K562 (cell line): ENCODE measurements around the gene LGR6. TPM values are rescaled to one million over a fixed set of nuclear protein-coding genes. Genes with fewer than 3 reads are reported as not detected.

ENCODE experiments used
- CBX8 ChIP-seq: fragments of 200-600 bp; sonication (generic); IDR thresholded peaks from 2 replicates; pipeline ENCODE4 v1.6.1; 2012; ENCODE audit warnings: borderline replicate concordance, mixed run types, low read depth, mild to moderate bottlenecking, moderate library complexity, mixed read lengths, low read length, control low read depth, inconsistent platforms; ENCODE audit not compliant: poor library complexity, severe bottlenecking; ENCODE audit errors: extremely low read depth
- HEY1 ChIP-seq: fragments of 250-450 bp; sonication (Bioruptor Pico); IDR thresholded peaks from 2 replicates; pipeline ENCODE4 v1.5.0; 2020; ENCODE audit warnings: mild to moderate bottlenecking, moderate library complexity, borderline replicate concordance
- MECOM ChIP-seq: fragments of 250-450 bp; sonication (Bioruptor Pico); IDR thresholded peaks from 2 replicates; pipeline ENCODE4 v1.8.0; 2022; ENCODE audit warnings: inconsistent platforms
- SAFB2 ChIP-seq: fragments of 200-400 bp; formaldehyde crosslinking; IDR thresholded peaks from 2 replicates; pipeline ENCODE4 v1.6.1; 2018; ENCODE audit warnings: borderline replicate concordance, low read length, low read depth, moderate library complexity; ENCODE audit not compliant: severe bottlenecking
- SAP30 ChIP-seq: fragments of 200-600 bp; sonication (generic); IDR thresholded peaks from 2 replicates; pipeline ENCODE4 v1.6.1; 2012; ENCODE audit warnings: borderline replicate concordance, low read depth, mild to moderate bottlenecking, moderate library complexity, low read length, control low read depth, inconsistent platforms; ENCODE audit not compliant: insufficient read depth, poor library complexity, severe bottlenecking
- SIX5 ChIP-seq, 2 experiments: IDR thresholded peaks; 2 replicates each; pipeline ENCODE4 v1.6.1; 2011; ENCODE audit warnings: low read length in 2 of 2, borderline replicate concordance in 1 of 2, low read depth in 1 of 2, mild to moderate bottlenecking in 1 of 2, moderate library complexity in 1 of 2; ENCODE audit not compliant: insufficient read depth in 1 of 2
- SREBF2 ChIP-seq: sonication (generic); formaldehyde crosslinking; IDR thresholded peaks from 2 replicates; pipeline ENCODE4 v1.4.0; 2020; ENCODE audit warnings: mild to moderate bottlenecking, missing genetic modification reagents
- STAG1 ChIP-seq: sonication (generic); formaldehyde crosslinking; IDR thresholded peaks from 2 replicates; pipeline ENCODE4 v1.5.0; 2020; ENCODE audit warnings: missing genetic modification reagents, borderline replicate concordance
- THRAP3 ChIP-seq: fragments of 450-650 bp; IDR thresholded peaks from 2 replicates; pipeline ENCODE4 v1.6.1; 2016; ENCODE audit warnings: mild to moderate bottlenecking, inconsistent platforms, borderline replicate concordance
- TRIM24 ChIP-seq, 2 experiments: fragments of 450-650 bp; IDR thresholded peaks; 2 replicates each; pipeline ENCODE4 v1.6.1; 2016
- ZNF584 ChIP-seq: fragments of 200-800 bp; sonication (Bioruptor generic); IDR thresholded peaks from 2 replicates; pipeline ENCODE4 v1.6.1; 2016; ENCODE audit warnings: low read depth, mild to moderate bottlenecking, missing genetic modification characterization, missing compliant biosample characterization
- ZNF586 ChIP-seq: fragments of 450-650 bp; formaldehyde crosslinking; conservative IDR thresholded peaks from 2 replicates; pipeline ENCODE4 v1.4.0; 2020; ENCODE audit warnings: mild to moderate bottlenecking, moderate library complexity
- ZNF76 ChIP-seq: fragments of 250-450 bp; sonication (Bioruptor Pico); IDR thresholded peaks from 2 replicates; pipeline ENCODE4 v1.4.0; 2020; ENCODE audit warnings: mild to moderate bottlenecking, moderate library complexity, borderline replicate concordance
- polyA plus RNA-seq, 8 experiments: library from polyadenylated mRNA; depleted of rRNA in 4 of 8; stranded (reverse) in 5 of 8; unstranded in 3 of 8; fragments of >200 nt; fragmentation: Nextera tagmentation in 2 of 8; fragmentation: Illumina TruSeq in 1 of 8; extraction: Ambion mirVana in 2 of 8; extraction: Trizol in 1 of 8; gene quantifications; 2 replicates each; pipeline versions ENCODE4 v1.2.1 to v1.2.3, GENCODE V29; 2011 to 2014; ENCODE audit warnings: inconsistent platforms in 1 of 8, missing spikeins in 1 of 8
- total RNA-seq, 7 experiments: library from RNA; depleted of rRNA in 6 of 7; stranded (reverse); fragments of >200 nt in 6 of 7; fragmentation: Illumina TruSeq in 2 of 7; extraction: Trizol in 2 of 7; gene quantifications; 2 replicates each; pipeline versions ENCODE4 v1.2.1 to v1.2.3, GENCODE V29; 2011 to 2021; ENCODE audit warnings: low replicate concordance in 1 of 7
- TF ChIP-seq, protein P1 (sequence below): fragments of 450-650 bp; IDR thresholded peaks from 2 replicates; pipeline ENCODE4 v1.6.1; 2016; ENCODE audit warnings: antibody characterized with exemption
- TF ChIP-seq, protein P2 (sequence below): conservative IDR thresholded peaks from 2 replicates; pipeline ENCODE4 v1.6.1; 2011; ENCODE audit warnings: low read depth, mild to moderate bottlenecking, low read length; ENCODE audit not compliant: control insufficient read depth
- TF ChIP-seq, protein P3 (sequence below), 2 experiments: fragments of 250-450 bp in 1 of 2; fragments of 450-650 bp in 1 of 2; sonication (Bioruptor Pico) in 1 of 2; IDR thresholded peaks; 2 replicates each; pipeline versions ENCODE4 v1.6.1 to v1.8.0; 2016 to 2021; ENCODE audit warnings: mild to moderate bottlenecking in 2 of 2, moderate library complexity in 2 of 2, missing compliant biosample characterization in 1 of 2, missing genetic modification characterization in 1 of 2

LGR6 gene
- total and polyA plus RNA-seq, 9 of the 15 experiments (the other 6 are each of a cell fraction or from before 2014, with no cell fraction given), result 0.01 to 0.54 (median 0.17) TPM; not detected in 1

DNA sequence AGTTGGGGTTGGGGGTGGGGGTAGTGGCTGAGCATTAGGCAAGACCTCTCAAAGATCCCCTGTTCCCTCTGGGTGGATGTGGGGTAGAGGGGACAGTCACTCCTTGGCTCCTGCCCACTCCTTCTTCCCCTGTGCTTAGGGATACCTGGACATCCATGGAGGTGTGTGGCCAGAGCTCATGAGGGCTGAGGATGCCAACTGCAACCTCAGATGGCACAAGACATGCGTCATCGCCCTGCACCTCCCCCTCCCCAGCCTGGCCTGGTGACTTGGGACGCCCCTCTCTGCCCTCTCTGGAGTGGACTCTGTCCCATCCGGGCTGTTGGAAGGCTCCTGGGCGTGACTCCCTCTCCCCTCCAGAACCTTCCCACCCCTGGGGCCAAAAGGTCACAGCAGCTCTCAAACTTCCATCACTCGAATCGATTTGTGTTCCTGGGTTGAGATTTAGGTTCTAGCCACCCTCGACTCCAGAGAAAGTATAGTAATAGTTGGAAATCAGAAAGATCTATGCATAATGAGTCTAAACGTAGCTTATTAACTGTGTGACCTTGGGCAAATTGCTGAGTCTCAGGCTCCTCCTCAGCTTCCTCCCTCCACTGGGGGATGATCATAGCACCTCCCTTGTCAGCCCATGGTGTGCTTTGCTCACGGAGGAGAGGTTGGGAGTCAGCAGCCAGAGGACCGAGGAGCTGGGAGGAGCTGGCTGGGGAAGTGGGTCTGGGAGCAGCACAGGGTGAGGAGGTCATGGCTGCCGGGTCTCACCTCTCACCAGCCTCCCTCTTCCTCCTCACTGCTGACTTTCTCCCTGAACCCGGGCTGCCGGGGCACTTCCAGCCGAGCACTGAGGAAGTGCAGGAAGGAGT is 30.9 kb upstream of the LGR6 start (continued):
- no peak for TF ChIP-seq THRAP3
- no peak for TF ChIP-seq ZNF76 (CRISPR knock-in tag)
- no peak for TF ChIP-seq SIX5 (IDR thresholded peaks at IDR 0.05; ENCODE audit: borderline replicate concordance in 1 of 2, insufficient read depth in 1 of 2, low read depth in 1 of 2, low read length in 2 of 2)
- no peak for TF ChIP-seq MECOM (CRISPR knock-in tag)
- no peak for TF ChIP-seq SREBF2 (CRISPR knock-in tag)
- no peak for TF ChIP-seq STAG1 (CRISPR knock-in tag)
- peak; percentile 81; the same call in 1 of the 2 replicates for TF ChIP-seq ZNF584
- TF ChIP-seq SAP30, result peak; percentile 21
- TF ChIP-seq SAFB2, result no peak
- TF ChIP-seq, protein P1, sequence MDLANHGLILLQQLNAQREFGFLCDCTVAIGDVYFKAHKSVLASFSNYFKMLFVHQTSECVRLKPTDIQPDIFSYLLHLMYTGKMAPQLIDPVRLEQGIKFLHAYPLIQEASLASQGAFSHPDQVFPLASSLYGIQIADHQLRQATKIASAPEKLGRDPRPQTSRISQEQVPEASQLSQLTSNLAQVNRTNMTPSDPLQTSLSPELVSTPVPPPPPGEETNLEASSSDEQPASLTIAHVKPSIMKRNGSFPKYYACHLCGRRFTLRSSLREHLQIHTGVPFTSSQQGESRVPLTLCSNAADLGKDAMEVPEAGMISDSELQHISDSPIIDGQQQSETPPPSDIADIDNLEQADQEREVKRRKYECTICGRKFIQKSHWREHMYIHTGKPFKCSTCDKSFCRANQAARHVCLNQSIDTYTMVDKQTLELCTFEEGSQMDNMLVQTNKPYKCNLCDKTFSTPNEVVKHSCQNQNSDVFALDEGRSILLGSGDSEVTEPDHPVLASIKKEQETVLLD, result 0 out of 2 replicates have a peak, but pooled peaks have one; percentile 54
- TF ChIP-seq, protein P2, sequence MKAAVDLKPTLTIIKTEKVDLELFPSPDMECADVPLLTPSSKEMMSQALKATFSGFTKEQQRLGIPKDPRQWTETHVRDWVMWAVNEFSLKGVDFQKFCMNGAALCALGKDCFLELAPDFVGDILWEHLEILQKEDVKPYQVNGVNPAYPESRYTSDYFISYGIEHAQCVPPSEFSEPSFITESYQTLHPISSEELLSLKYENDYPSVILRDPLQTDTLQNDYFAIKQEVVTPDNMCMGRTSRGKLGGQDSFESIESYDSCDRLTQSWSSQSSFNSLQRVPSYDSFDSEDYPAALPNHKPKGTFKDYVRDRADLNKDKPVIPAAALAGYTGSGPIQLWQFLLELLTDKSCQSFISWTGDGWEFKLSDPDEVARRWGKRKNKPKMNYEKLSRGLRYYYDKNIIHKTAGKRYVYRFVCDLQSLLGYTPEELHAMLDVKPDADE, result 0 out of 2 replicates have a peak, but pooled peaks have one; percentile 51
- TF ChIP-seq ZNF586 (CRISPR knock-in tag), result no peak
- TF ChIP-seq, protein P3, sequence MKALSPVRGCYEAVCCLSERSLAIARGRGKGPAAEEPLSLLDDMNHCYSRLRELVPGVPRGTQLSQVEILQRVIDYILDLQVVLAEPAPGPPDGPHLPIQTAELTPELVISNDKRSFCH (CRISPR knock-in tag; IDR thresholded peaks at IDR 0.05), result no peak
- TF ChIP-seq, protein P3 (tag; IDR thresholded peaks at IDR 0.05), result peak; percentile 86
- no peak for TF ChIP-seq TRIM24 (IDR thresholded peaks at IDR 0.05)
- TF ChIP-seq CBX8, result no peak
- no peak for TF ChIP-seq HEY1 (CRISPR knock-in tag)
